Ascending aorta (tissue), 2 donors: ENCODE results near the gene SF3B4. TPM values are rescaled to one million over a fixed set of nuclear protein-coding genes. Genes with fewer than 3 reads are reported as not detected.

ENCODE experiments used
- DNase-seq, 2 donors: peaks; one replicate each; pipeline ENCODE4 v3.0.0-alpha.2; 2019; ENCODE audit warnings: low spot score in 2 of 2
- H3K27ac ChIP-seq, 2 donors: fragments of 200-600 bp; sonication (generic); one replicate each; pipeline ENCODE4 v1.5.1; 2016 to 2017; ENCODE audit warnings: mild to moderate bottlenecking in 1 of 2
- H3K27me3 ChIP-seq: fragments of 200-600 bp; sonication (generic); one replicate; pipeline ENCODE4 v1.5.1; 2017
- H3K36me3 ChIP-seq, 2 donors: fragments of 200-600 bp; sonication (generic); one replicate each; pipeline ENCODE4 v1.5.1; 2016
- H3K4me1 ChIP-seq, 2 donors: fragments of 200-600 bp; sonication (generic); one replicate each; pipeline ENCODE4 v1.5.1; 2016 to 2017; ENCODE audit warnings: mild to moderate bottlenecking in 1 of 2
- H3K4me3 ChIP-seq, 2 donors: fragments of 200-600 bp; sonication (generic); one replicate each; pipeline ENCODE4 v1.5.1; 2016 to 2017; ENCODE audit warnings: mild to moderate bottlenecking in 1 of 2
- H3K9me3 ChIP-seq, 2 donors: fragments of 200-600 bp; sonication (generic); one replicate each; pipeline ENCODE4 v1.5.1; 2016
- CTCF ChIP-seq, 3 experiments: fragments of 200-600 bp in 2 of 3; fragments of 450-650 bp in 1 of 3; sonication (generic) in 2 of 3; IDR thresholded peaks; one replicate each; pipeline ENCODE4 v1.5.1; 2016 to 2019; ENCODE audit warnings: antibody characterized with exemption in 3 of 3, mild to moderate bottlenecking in 1 of 3, moderate library complexity in 1 of 3
- intact Hi-C: fragments of 100-400 bp; cut with DNase I; formaldehyde crosslinking; loops from one replicate; pipeline ENCODE4 v1.15.1; 2023
- total RNA-seq: library from RNA; depleted of rRNA; stranded (reverse); fragments of >200 nt; gene quantifications from one replicate; pipeline ENCODE4 v1.1.0, GENCODE V29; 2016

The SF3B4 gene
- total RNA-seq, 1 donor from 2014 or later, result 87.3 TPM

- DNase-seq, result no peak
- Histone ChIP-seq H3K4me1 (peaks cover 8 to 24% of the 10 kb centered on the region in 2 donors), H3K27me3 (no peaks in the 10 kb centered on the region), H3K27ac (no peak overlapping the region), H3K36me3 (peaks cover 63 to 65% of the 10 kb centered on the region in 2 donors), H3K9me3 (no peaks in the 10 kb centered on the region), H3K4me3 (peak overlapping the region in 1 of 2 donors; percentile 72)
- intact Hi-C loops, result no loop called here
- no peak for TF ChIP-seq CTCF (IDR thresholded peaks at IDR 0.05)
Observed at GRCh38 chr1:149926296-149926695, 1.3 kb downstream of the SF3B4 start.

GRCh38 chr1:149925751-149926150 is 1.9 kb downstream of the SF3B4 start:
- no peaks in the 10 kb centered on the region for H3K27me3 ChIP-seq
- intact Hi-C loops, result no loop called here
- no peak for DNase-seq
- TF ChIP-seq CTCF (IDR thresholded peaks at IDR 0.05), result no peak
- peaks cover 8 to 24% of the 10 kb centered on the region in 2 donors for H3K4me1 ChIP-seq
- peak overlapping the region in 1 of 2 donors; percentile 72 for H3K4me3 ChIP-seq
- peaks cover 59 to 60% of the 10 kb centered on the region in 2 donors for H3K36me3 ChIP-seq
- H3K27ac ChIP-seq, result no peak overlapping the region
- H3K9me3 ChIP-seq, result no peaks in the 10 kb centered on the region

- intact Hi-C loops, result no loop called here
- no peak for DNase-seq
- Histone ChIP-seq H3K9me3 (no peaks in the 10 kb centered on the region), H3K27me3 (no peaks in the 10 kb centered on the region), H3K4me1 (peaks cover 8 to 24% of the 10 kb centered on the region in 2 donors), H3K27ac (no peak overlapping the region), H3K36me3 (peaks cover 55 to 56% of the 10 kb centered on the region in 2 donors), H3K4me3 (no peak overlapping the region)
- no peak for TF ChIP-seq CTCF (IDR thresholded peaks at IDR 0.05)
Observed at GRCh38 chr1:149925345-149925744, 2.3 kb downstream of the SF3B4 start.

- H3K9me3 ChIP-seq, result no peaks in the 10 kb centered on the region
- DNase-seq, result no peak
- no peak overlapping the region for H3K4me3 ChIP-seq
- intact Hi-C loops, result no loop called here
- H3K4me1 ChIP-seq, result peaks cover 8 to 23% of the 10 kb centered on the region in 2 donors
- no peak for TF ChIP-seq CTCF (IDR thresholded peaks at IDR 0.05)
- peaks cover 42 to 45% of the 10 kb centered on the region in 2 donors for H3K36me3 ChIP-seq
- no peaks in the 10 kb centered on the region for H3K27me3 ChIP-seq
- no peak overlapping the region for H3K27ac ChIP-seq
Observed at GRCh38 chr1:149923626-149924025, 4.0 kb downstream of the SF3B4 start.

- Histone ChIP-seq H3K4me1 (peaks cover 0 to 11% of the 10 kb centered on the region in 2 donors), H3K4me3 (peak within 1 kb of the TSS; percentile 67 to 87), H3K9me3 (no peaks in the 10 kb centered on the region), H3K27me3 (no peaks in the 10 kb centered on the region), H3K36me3 (peaks cover 3 to 18% of the 10 kb centered on the region in 2 donors), H3K27ac (peak within 1 kb of the TSS; percentile 75 to 78)
- intact Hi-C loops, result loop anchor here (1.0 to 2.0 kb wide), 4 partner anchors 10 to 29 kb away; partner anchors contain the start of genes BOLA1 and SF3B4
- peak in 1 of 2 donors; percentile 87 for DNase-seq
- no peak for TF ChIP-seq CTCF (IDR thresholded peaks at IDR 0.05)
Observed at GRCh38 chr1:149917571-149918144, 9.9 kb downstream of the SF3B4 start, which contains the start of gene SV2A. SV2A (minus strand) TSS chr1:149917844; CDS start chr1:149913840, 4,004 bp downstream.
